Measurements from ENCODE around the gene JSRP1. TPM values are rescaled to one million over a fixed set of nuclear protein-coding genes. Genes with fewer than 3 reads are reported as not detected.

The JSRP1 gene
- total and polyA plus RNA-seq, 2 donors: 0.90 to 1.3 TPM

GRCh38 chr19:2254064-2254872 lies 1.9 kb downstream of the JSRP1 start:
- Histone ChIP-seq H3K4me1 (ENCODE audit: control insufficient read depth in 2 of 2, insufficient read depth in 2 of 2, low read length in 2 of 2) (peaks cover 26 to 55% of the 10 kb centered on the region in 2 donors), H3K27me3 (ENCODE audit: control insufficient read depth in 2 of 2, insufficient read depth in 1 of 2, low read length in 1 of 2) (peaks cover 56 to 68% of the 10 kb centered on the region in 2 donors), H3K36me3 (ENCODE audit: control insufficient read depth in 2 of 2, insufficient read depth in 2 of 2, low read length in 1 of 2) (peaks cover 0 to 3% of the 10 kb centered on the region in 2 donors), H3K9me3 (ENCODE audit: control insufficient read depth in 2 of 2, insufficient read depth in 1 of 2, low read length in 1 of 2) (peaks cover 0 to 10% of the 10 kb centered on the region in 2 donors), H3K27ac (ENCODE audit: low read depth in 1 of 2, low read length in 1 of 2) (no peak overlapping the region), H3K4me3 (ENCODE audit: low read length in 2 of 2) (peak overlapping the region; percentile 57 to 61)
- DNase-seq (ENCODE audit: low read depth in 6 of 9, low spot score in 9 of 9): no peak
- WGBS: 89% methylated on average over 20 of the region's 20 CpGs

- H3K27ac ChIP-seq (ENCODE audit: low read depth in 1 of 2, low read length in 1 of 2): peak overlapping the region in 1 of 2 donors; percentile 60
- DNase-seq (ENCODE audit: low read depth in 6 of 9, low spot score in 9 of 9): peak in 4 of 9 donors; percentile 59 to 77 (median 70)
- peaks cover 58 to 76% of the 10 kb centered on the region in 2 donors for H3K27me3 ChIP-seq (ENCODE audit: control insufficient read depth in 2 of 2, insufficient read depth in 1 of 2, low read length in 1 of 2)
- peaks cover 7 to 12% of the 10 kb centered on the region in 2 donors for H3K36me3 ChIP-seq (ENCODE audit: control insufficient read depth in 2 of 2, insufficient read depth in 2 of 2, low read length in 1 of 2)
- 9% methylated on average over 77 of the region's 77 CpGs for WGBS
- H3K4me1 ChIP-seq (ENCODE audit: control insufficient read depth in 2 of 2, insufficient read depth in 2 of 2, low read length in 2 of 2): peaks cover 26 to 49% of the 10 kb centered on the region in 2 donors
- H3K9me3 ChIP-seq (ENCODE audit: control insufficient read depth in 2 of 2, insufficient read depth in 1 of 2, low read length in 1 of 2): peaks cover 0 to 10% of the 10 kb centered on the region in 2 donors
- H3K4me3 ChIP-seq (ENCODE audit: low read length in 2 of 2): peak overlapping the region; percentile 57 to 61
Observed at GRCh38 chr19:2253106-2254063, 2.8 kb downstream of the JSRP1 start.

- WGBS: 10% methylated on average over 18 of the region's 18 CpGs
- no peak overlapping the region for H3K27ac ChIP-seq (ENCODE audit: low read depth in 1 of 2, low read length in 1 of 2)
- peaks cover 58 to 76% of the 10 kb centered on the region in 2 donors for H3K27me3 ChIP-seq (ENCODE audit: control insufficient read depth in 2 of 2, insufficient read depth in 1 of 2, low read length in 1 of 2)
- peaks cover 26 to 44% of the 10 kb centered on the region in 2 donors for H3K4me1 ChIP-seq (ENCODE audit: control insufficient read depth in 2 of 2, insufficient read depth in 2 of 2, low read length in 2 of 2)
- H3K9me3 ChIP-seq (ENCODE audit: control insufficient read depth in 2 of 2, insufficient read depth in 1 of 2, low read length in 1 of 2): peaks cover 0 to 10% of the 10 kb centered on the region in 2 donors
- peaks cover 10 to 18% of the 10 kb centered on the region in 2 donors for H3K36me3 ChIP-seq (ENCODE audit: control insufficient read depth in 2 of 2, insufficient read depth in 2 of 2, low read length in 1 of 2)
- no peak for DNase-seq (ENCODE audit: low read depth in 6 of 9, low spot score in 9 of 9)
- H3K4me3 ChIP-seq (ENCODE audit: low read length in 2 of 2): peak overlapping the region in 1 of 2 donors; percentile 61
Observed at GRCh38 chr19:2252797-2253105, 3.5 kb downstream of the JSRP1 start.

GRCh38 chr19:2252055-2252796 lies 4.0 kb downstream of the JSRP1 start:
- DNase-seq (ENCODE audit: low read depth in 6 of 9, low spot score in 9 of 9): no peak
- peaks cover 23 to 38% of the 10 kb centered on the region in 2 donors for H3K4me1 ChIP-seq (ENCODE audit: control insufficient read depth in 2 of 2, insufficient read depth in 2 of 2, low read length in 2 of 2)
- H3K36me3 ChIP-seq (ENCODE audit: control insufficient read depth in 2 of 2, insufficient read depth in 2 of 2, low read length in 1 of 2): peaks cover 14 to 23% of the 10 kb centered on the region in 2 donors
- peak overlapping the region in 1 of 2 donors; percentile 33 for H3K4me3 ChIP-seq (ENCODE audit: low read length in 2 of 2)
- WGBS: 7% methylated on average over 74 of the region's 74 CpGs
- no peak overlapping the region for H3K27ac ChIP-seq (ENCODE audit: low read depth in 1 of 2, low read length in 1 of 2)
- H3K27me3 ChIP-seq (ENCODE audit: control insufficient read depth in 2 of 2, insufficient read depth in 1 of 2, low read length in 1 of 2): peaks cover 58 to 76% of the 10 kb centered on the region in 2 donors
- peaks cover 0 to 10% of the 10 kb centered on the region in 2 donors for H3K9me3 ChIP-seq (ENCODE audit: control insufficient read depth in 2 of 2, insufficient read depth in 1 of 2, low read length in 1 of 2)

GRCh38 chr19:2251106-2252054 lies 4.8 kb downstream of the JSRP1 start:
- H3K36me3 ChIP-seq (ENCODE audit: control insufficient read depth in 2 of 2, insufficient read depth in 2 of 2, low read length in 1 of 2): peaks cover 22 to 31% of the 10 kb centered on the region in 2 donors
- no peak for DNase-seq (ENCODE audit: low read depth in 6 of 9, low spot score in 9 of 9)
- H3K4me3 ChIP-seq (ENCODE audit: low read length in 2 of 2): peak overlapping the region in 1 of 2 donors; percentile 33
- peak overlapping the region in 1 of 2 donors; percentile 18 for H3K27ac ChIP-seq (ENCODE audit: low read depth in 1 of 2, low read length in 1 of 2)
- peaks cover 0 to 10% of the 10 kb centered on the region in 2 donors for H3K9me3 ChIP-seq (ENCODE audit: control insufficient read depth in 2 of 2, insufficient read depth in 1 of 2, low read length in 1 of 2)
- H3K4me1 ChIP-seq (ENCODE audit: control insufficient read depth in 2 of 2, insufficient read depth in 2 of 2, low read length in 2 of 2): peaks cover 20 to 33% of the 10 kb centered on the region in 2 donors
- H3K27me3 ChIP-seq (ENCODE audit: control insufficient read depth in 2 of 2, insufficient read depth in 1 of 2, low read length in 1 of 2): peaks cover 58 to 76% of the 10 kb centered on the region in 2 donors
- WGBS: 6% methylated on average over 125 of the region's 125 CpGs

GRCh38 chr19:2250766-2251105 lies 5.5 kb downstream of the JSRP1 start:
- peaks cover 29 to 38% of the 10 kb centered on the region in 2 donors for H3K36me3 ChIP-seq (ENCODE audit: control insufficient read depth in 2 of 2, insufficient read depth in 2 of 2, low read length in 1 of 2)
- peaks cover 0 to 10% of the 10 kb centered on the region in 2 donors for H3K9me3 ChIP-seq (ENCODE audit: control insufficient read depth in 2 of 2, insufficient read depth in 1 of 2, low read length in 1 of 2)
- peak overlapping the region in 1 of 2 donors; percentile 33 for H3K4me3 ChIP-seq (ENCODE audit: low read length in 2 of 2)
- DNase-seq (ENCODE audit: low read depth in 6 of 9, low spot score in 9 of 9): no peak
- H3K27me3 ChIP-seq (ENCODE audit: control insufficient read depth in 2 of 2, insufficient read depth in 1 of 2, low read length in 1 of 2): peaks cover 58 to 72% of the 10 kb centered on the region in 2 donors
- 14% methylated on average over 40 of the region's 40 CpGs for WGBS
- no peak overlapping the region for H3K27ac ChIP-seq (ENCODE audit: low read depth in 1 of 2, low read length in 1 of 2)
- H3K4me1 ChIP-seq (ENCODE audit: control insufficient read depth in 2 of 2, insufficient read depth in 2 of 2, low read length in 2 of 2): peaks cover 20 to 29% of the 10 kb centered on the region in 2 donors

- WGBS: 42% methylated on average over 43 of the region's 43 CpGs
- Histone ChIP-seq H3K4me1 (ENCODE audit: control insufficient read depth in 2 of 2, insufficient read depth in 2 of 2, low read length in 2 of 2) (peaks cover 20 to 29% of the 10 kb centered on the region in 2 donors), H3K9me3 (ENCODE audit: control insufficient read depth in 2 of 2, insufficient read depth in 1 of 2, low read length in 1 of 2) (peaks cover 0 to 10% of the 10 kb centered on the region in 2 donors), H3K27me3 (ENCODE audit: control insufficient read depth in 2 of 2, insufficient read depth in 1 of 2, low read length in 1 of 2) (peaks cover 57 to 66% of the 10 kb centered on the region in 2 donors), H3K36me3 (ENCODE audit: control insufficient read depth in 2 of 2, insufficient read depth in 2 of 2, low read length in 1 of 2) (peaks cover 35 to 44% of the 10 kb centered on the region in 2 donors), H3K27ac (ENCODE audit: low read depth in 1 of 2, low read length in 1 of 2) (no peak overlapping the region), H3K4me3 (ENCODE audit: low read length in 2 of 2) (no peak overlapping the region)
- DNase-seq (ENCODE audit: low read depth in 6 of 9, low spot score in 9 of 9): no peak
Observed at GRCh38 chr19:2249880-2250765, 6.1 kb downstream of the JSRP1 start.

All from thymus (tissue), 11 donors.